NCI-H345 treated with DMSO at 0.1 percent for 48 hours (cell line): ENCODE results near the gene FGR.

Experiments
- DNase-seq: peaks from one replicate; lab custom pipeline; 2025; ENCODE audit not compliant: unreplicated experiment; lab: John Stamatoyannopoulos, UW

The FGR gene

GRCh38 chr1:27617420-27617819, 17.6 kb downstream of the FGR start:
- no peak for DNase-seq

- DNase-seq: no peak
Observed at GRCh38 chr1:27616441-27616840, 18.5 kb downstream of the FGR start.

GRCh38 chr1:27615346-27616192, 19.4 kb downstream of the FGR start:
- no peak for DNase-seq

GRCh38 chr1:27614625-27615344, 20.2 kb downstream of the FGR start:
- DNase-seq: no peak

GRCh38 chr1:27614043-27614624, 20.9 kb downstream of the FGR start:
- DNase-seq: no peak

- no peak for DNase-seq
Observed at GRCh38 chr1:27612718-27613117, 22.3 kb downstream of the FGR start.

- DNase-seq: no peak
Observed at GRCh38 chr1:27611450-27611849, 23.5 kb downstream of the FGR start.

GRCh38 chr1:27609618-27610240, 25.3 kb downstream of the FGR start:
- no peak for DNase-seq

GRCh38 chr1:27609210-27609555, 25.8 kb downstream of the FGR start:
- no peak for DNase-seq

- DNase-seq: no peak
Observed at GRCh38 chr1:27607239-27607804, 27.7 kb downstream of the FGR start.

GRCh38 chr1:27606708-27607238, 28.2 kb downstream of the FGR start:
- DNase-seq: no peak

GRCh38 chr1:27605796-27606707, 28.9 kb downstream of the FGR start:
- peak; percentile 29 for DNase-seq

GRCh38 chr1:27605300-27605766, 29.7 kb downstream of the FGR start:
- no peak for DNase-seq

- DNase-seq: no peak
Observed at GRCh38 chr1:27604579-27605299, 30.2 kb downstream of the FGR start.

- peak; percentile 77 for DNase-seq
Observed at GRCh38 chr1:27603681-27604578, 31.1 kb downstream of the FGR start, which contains the start of gene AHDC1. TSS of gene AHDC1 (minus strand) at chr1:27604144. CDS start at chr1:27552115, 52,029 bp downstream.

GRCh38 chr1:27603309-27603680, 31.7 kb downstream of the FGR start:
- DNase-seq: no peak

GRCh38 chr1:27602462-27603308, 32.3 kb downstream of the FGR start:
- no peak for DNase-seq
